ENCODE results near the gene CDX2.

The CDX2 gene

DNA sequence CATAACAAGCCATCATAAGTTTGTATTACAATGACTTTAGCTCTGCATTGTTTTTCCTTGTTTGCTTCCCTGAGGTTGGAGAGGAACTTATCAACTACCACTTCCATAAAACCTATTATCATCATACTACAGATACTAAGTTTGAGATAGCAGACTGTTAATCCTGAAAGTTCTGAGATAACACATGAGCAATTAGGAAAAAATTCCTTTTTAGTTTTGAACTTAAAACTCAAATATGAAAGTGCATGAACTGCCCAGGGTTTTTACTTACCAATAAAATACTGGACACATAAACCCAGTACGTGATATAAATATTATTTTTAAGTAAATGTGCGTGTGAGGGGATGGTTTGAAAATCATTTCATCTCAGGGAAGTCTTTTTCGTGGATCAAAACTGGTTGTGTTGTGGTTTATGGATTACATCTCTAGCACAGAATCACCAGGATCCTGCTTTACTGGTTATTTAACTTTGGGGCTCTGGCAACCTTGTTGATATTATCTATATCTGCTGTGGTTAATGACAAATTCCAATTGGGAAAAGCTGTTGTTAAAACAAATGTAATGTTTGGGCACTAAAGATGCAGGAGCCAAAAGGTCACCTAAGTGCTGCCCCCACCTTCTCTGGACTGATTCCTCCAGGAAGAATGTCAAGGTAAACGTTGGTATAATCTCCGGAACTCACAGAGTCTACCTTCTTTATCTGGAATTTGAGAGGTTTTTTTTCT lies 12.4 kb downstream of the CDX2 start:
- no peak overlapping the region for H3K27ac ChIP-seq (replicated peaks)
- TF ChIP-seq SPI1 (IDR thresholded peaks at IDR 0.05; ENCODE audit: borderline replicate concordance, low read depth), result no peak
- no peak for TF ChIP-seq GABPA (IDR thresholded peaks at IDR 0.05; ENCODE audit: low read depth)
- TF ChIP-seq POLR2AphosphoS5 (IDR thresholded peaks at IDR 0.05; ENCODE audit: low read depth), result no peak
- TF ChIP-seq, protein P1, sequence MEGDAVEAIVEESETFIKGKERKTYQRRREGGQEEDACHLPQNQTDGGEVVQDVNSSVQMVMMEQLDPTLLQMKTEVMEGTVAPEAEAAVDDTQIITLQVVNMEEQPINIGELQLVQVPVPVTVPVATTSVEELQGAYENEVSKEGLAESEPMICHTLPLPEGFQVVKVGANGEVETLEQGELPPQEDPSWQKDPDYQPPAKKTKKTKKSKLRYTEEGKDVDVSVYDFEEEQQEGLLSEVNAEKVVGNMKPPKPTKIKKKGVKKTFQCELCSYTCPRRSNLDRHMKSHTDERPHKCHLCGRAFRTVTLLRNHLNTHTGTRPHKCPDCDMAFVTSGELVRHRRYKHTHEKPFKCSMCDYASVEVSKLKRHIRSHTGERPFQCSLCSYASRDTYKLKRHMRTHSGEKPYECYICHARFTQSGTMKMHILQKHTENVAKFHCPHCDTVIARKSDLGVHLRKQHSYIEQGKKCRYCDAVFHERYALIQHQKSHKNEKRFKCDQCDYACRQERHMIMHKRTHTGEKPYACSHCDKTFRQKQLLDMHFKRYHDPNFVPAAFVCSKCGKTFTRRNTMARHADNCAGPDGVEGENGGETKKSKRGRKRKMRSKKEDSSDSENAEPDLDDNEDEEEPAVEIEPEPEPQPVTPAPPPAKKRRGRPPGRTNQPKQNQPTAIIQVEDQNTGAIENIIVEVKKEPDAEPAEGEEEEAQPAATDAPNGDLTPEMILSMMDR (IDR thresholded peaks at IDR 0.05; ENCODE audit: insufficient read depth, low read length), result no peak
- TF ChIP-seq, protein P2, sequence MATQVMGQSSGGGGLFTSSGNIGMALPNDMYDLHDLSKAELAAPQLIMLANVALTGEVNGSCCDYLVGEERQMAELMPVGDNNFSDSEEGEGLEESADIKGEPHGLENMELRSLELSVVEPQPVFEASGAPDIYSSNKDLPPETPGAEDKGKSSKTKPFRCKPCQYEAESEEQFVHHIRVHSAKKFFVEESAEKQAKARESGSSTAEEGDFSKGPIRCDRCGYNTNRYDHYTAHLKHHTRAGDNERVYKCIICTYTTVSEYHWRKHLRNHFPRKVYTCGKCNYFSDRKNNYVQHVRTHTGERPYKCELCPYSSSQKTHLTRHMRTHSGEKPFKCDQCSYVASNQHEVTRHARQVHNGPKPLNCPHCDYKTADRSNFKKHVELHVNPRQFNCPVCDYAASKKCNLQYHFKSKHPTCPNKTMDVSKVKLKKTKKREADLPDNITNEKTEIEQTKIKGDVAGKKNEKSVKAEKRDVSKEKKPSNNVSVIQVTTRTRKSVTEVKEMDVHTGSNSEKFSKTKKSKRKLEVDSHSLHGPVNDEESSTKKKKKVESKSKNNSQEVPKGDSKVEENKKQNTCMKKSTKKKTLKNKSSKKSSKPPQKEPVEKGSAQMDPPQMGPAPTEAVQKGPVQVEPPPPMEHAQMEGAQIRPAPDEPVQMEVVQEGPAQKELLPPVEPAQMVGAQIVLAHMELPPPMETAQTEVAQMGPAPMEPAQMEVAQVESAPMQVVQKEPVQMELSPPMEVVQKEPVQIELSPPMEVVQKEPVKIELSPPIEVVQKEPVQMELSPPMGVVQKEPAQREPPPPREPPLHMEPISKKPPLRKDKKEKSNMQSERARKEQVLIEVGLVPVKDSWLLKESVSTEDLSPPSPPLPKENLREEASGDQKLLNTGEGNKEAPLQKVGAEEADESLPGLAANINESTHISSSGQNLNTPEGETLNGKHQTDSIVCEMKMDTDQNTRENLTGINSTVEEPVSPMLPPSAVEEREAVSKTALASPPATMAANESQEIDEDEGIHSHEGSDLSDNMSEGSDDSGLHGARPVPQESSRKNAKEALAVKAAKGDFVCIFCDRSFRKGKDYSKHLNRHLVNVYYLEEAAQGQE (IDR thresholded peaks at IDR 0.05; ENCODE audit: insufficient replicate concordance, low read depth), result no peak
- peaks cover 37% of the 10 kb centered on the region for H3K27me3 ChIP-seq (ENCODE audit: insufficient read depth, poor library complexity, severe bottlenecking)
- H3K4me3 ChIP-seq (replicated peaks; ENCODE audit: insufficient read depth, low read length), result no peak overlapping the region
- DNase-seq (ENCODE audit: low read depth in 1 of 2, low spot score in 1 of 2), result no peak

DNA sequence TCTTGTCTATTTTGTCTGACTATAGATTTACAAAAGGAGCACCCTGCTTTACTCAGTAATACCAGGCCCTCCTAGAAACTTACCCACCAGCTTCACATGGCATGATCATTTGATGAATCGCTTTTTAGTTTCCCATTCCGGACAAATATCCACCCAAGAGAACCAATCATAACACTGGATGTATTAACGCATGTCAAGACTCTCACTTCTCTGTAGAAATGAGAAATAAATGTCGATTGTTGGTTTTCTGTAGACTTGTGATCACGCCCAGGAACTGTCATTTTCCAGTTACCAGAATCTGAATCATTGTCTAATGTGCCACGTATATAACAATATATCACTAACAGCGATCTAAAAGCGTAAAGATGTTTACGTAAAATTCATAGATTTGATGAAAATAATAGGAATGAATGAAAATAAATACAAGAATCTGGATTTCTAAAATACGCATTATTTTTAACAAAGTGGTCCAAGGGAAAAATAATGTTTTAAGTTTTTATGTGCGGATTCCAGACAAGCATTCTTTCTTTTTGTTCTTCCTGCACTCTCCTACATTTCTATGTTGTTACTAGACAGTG lies 14.0 kb downstream of the CDX2 start:
- Histone ChIP-seq H3K27ac (replicated peaks) (no peak overlapping the region), H3K4me3 (replicated peaks; ENCODE audit: insufficient read depth, low read length) (no peak overlapping the region), H3K27me3 (ENCODE audit: insufficient read depth, poor library complexity, severe bottlenecking) (peaks cover 26% of the 10 kb centered on the region)
- TF ChIP-seq, protein P1 (IDR thresholded peaks at IDR 0.05; ENCODE audit: insufficient read depth, low read length), result no peak
- TF ChIP-seq POLR2AphosphoS5 (IDR thresholded peaks at IDR 0.05; ENCODE audit: low read depth) (no peak), SPI1 (IDR thresholded peaks at IDR 0.05; ENCODE audit: borderline replicate concordance, low read depth) (no peak), GABPA (IDR thresholded peaks at IDR 0.05; ENCODE audit: low read depth) (no peak)
- TF ChIP-seq, protein P2 (IDR thresholded peaks at IDR 0.05; ENCODE audit: insufficient replicate concordance, low read depth), result no peak
- DNase-seq (ENCODE audit: low read depth in 1 of 2, low spot score in 1 of 2), result no peak

DNA sequence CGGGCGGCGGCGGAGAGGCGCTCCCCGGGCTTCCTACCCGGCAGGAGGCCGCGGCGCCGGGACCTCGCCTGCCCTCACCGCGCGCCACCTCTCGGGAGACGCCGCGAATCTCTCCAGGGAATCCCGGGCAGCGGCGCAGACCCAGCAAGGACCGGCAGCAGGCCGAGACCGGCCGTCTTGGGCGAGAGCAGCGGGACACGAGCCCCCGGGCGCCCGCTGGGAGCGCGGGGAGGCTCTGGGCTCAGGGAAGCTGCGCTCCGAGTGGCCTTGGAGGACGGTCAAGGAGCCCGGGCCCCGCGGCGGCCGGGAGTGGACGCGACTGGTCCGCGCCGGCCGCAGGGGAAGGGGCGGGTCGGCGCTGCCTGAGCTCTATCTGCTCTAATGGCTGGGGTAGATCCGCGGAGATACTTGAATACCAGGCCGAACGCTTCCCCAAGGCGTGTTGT lies 14.7 kb downstream of the CDX2 start:
- TF ChIP-seq, protein P2 (IDR thresholded peaks at IDR 0.05; ENCODE audit: insufficient replicate concordance, low read depth), result no peak
- TF ChIP-seq GABPA (IDR thresholded peaks at IDR 0.05; ENCODE audit: low read depth) (no peak), SPI1 (IDR thresholded peaks at IDR 0.05; ENCODE audit: borderline replicate concordance, low read depth) (no peak), POLR2AphosphoS5 (IDR thresholded peaks at IDR 0.05; ENCODE audit: low read depth) (no peak)
- TF ChIP-seq, protein P1 (IDR thresholded peaks at IDR 0.05; ENCODE audit: insufficient read depth, low read length), result no peak
- no peak overlapping the region for H3K27ac ChIP-seq (replicated peaks)
- H3K27me3 ChIP-seq (ENCODE audit: insufficient read depth, poor library complexity, severe bottlenecking), result peaks cover 22% of the 10 kb centered on the region
- no peak for DNase-seq (ENCODE audit: low read depth in 1 of 2, low spot score in 1 of 2)
- peak overlapping the region; percentile 54 for H3K4me3 ChIP-seq (replicated peaks; ENCODE audit: insufficient read depth, low read length)
